RWPE1 (cell line): Measurements from ENCODE around the gene TMEM135.

Experiments
- CTCF ChIA-PET: fragments of 350-600 bp; sonication (Branson Sonifier 250); formaldehyde crosslinking; extraction: SDS; loops from one replicate; lab custom pipeline; 2021; lab: Yijun Ruan, JAX
- POLR2A ChIA-PET: fragments of 400-600 bp; formaldehyde crosslinking; extraction: SDS; loops from one replicate; lab custom pipeline; 2020; ENCODE audit warnings: antibody characterized with exemption; ENCODE audit not compliant: low non-redundant PET; lab: Yijun Ruan, JAX
- DNase-seq: peaks from one replicate; pipeline ENCODE4 v3.0.0; 2012; ENCODE audit warnings: low spot score
- H3K27ac ChIP-seq: fragments of 450-650 bp; 2 replicates; pipeline ENCODE4 v1.5.1; 2017
- CTCF ChIP-seq: fragments of 450-650 bp; conservative IDR thresholded peaks from 2 replicates; pipeline ENCODE4 v1.5.1; 2017; ENCODE audit warnings: low read depth, mild to moderate bottlenecking

Gene TMEM135

GRCh38 chr11:87201376-87201775 lies 163.6 kb downstream of the TMEM135 start:
- DNase-seq: no peak
- TF ChIP-seq CTCF: no peak
- ChIA-PET POLR2A (no interaction called here), CTCF (interaction anchor here (0.7 kb wide), 1 partner anchor 117 kb away, joined by 5 read pairs; no protein-coding TSS in a partner anchor)
- H3K27ac ChIP-seq: no peak overlapping the region

- no peak for DNase-seq
- CTCF ChIA-PET: interaction anchor here (0.6 kb wide), 1 partner anchor 65 kb away, joined by 3 read pairs; no protein-coding TSS in a partner anchor
- no peak overlapping the region for H3K27ac ChIP-seq
- POLR2A ChIA-PET: no interaction called here
- TF ChIP-seq CTCF: no peak
Measured at GRCh38 chr11:87203907-87204602, 166.3 kb downstream of the TMEM135 start.

DNA sequence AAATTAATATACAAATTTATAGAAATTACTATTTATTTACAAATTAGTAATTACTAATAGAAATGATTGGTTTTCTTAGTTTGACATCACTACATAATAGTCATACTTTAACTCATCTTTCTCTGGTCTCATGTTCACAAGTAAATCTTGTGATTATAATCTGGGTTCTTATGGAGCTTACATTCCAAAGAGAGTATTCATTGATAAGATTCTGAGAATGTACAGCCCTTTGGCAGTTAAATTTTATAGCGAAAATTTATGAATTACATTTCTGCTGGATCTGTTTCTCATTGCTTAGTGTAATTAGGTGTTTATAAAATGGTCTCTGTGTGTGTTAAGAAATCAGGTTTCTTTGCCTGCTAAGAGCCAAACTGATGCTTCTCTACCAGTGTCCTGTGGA lies 175.2 kb downstream of the TMEM135 start:
- CTCF ChIA-PET: no interaction called here
- no peak for TF ChIP-seq CTCF
- POLR2A ChIA-PET: no interaction called here
- no peak for DNase-seq
- H3K27ac ChIP-seq: no peak overlapping the region

GRCh38 chr11:87213444-87213843 lies 175.7 kb downstream of the TMEM135 start:
- DNase-seq: no peak
- CTCF ChIA-PET: no interaction called here
- POLR2A ChIA-PET: no interaction called here
- no peak overlapping the region for H3K27ac ChIP-seq
- TF ChIP-seq CTCF: no peak

DNA sequence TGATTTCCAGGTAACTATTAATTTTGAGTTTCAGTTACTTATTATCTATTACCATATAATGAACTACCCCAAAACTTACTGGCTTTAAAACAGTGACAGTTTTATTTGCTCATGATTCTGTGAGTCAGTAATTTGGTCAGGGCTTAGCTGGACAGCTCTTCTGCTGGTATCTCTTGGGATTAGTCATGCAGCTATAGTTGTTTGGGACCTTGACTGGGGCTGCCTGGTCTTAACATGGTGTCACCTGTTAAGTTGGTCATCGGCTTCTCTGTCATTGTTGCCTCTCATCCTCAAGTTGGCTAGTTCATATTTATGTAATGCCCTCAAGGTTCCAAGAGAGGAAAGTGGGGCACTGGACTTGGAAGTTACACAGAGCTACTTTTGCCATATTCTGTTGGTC lies 177.5 kb downstream of the TMEM135 start:
- ChIA-PET CTCF (no interaction called here), POLR2A (no interaction called here)
- TF ChIP-seq CTCF: no peak
- no peak for DNase-seq
- no peak overlapping the region for H3K27ac ChIP-seq

- no peak for DNase-seq
- POLR2A ChIA-PET: no interaction called here
- no peak overlapping the region for H3K27ac ChIP-seq
- no peak for TF ChIP-seq CTCF
- CTCF ChIA-PET: no interaction called here
Measured at GRCh38 chr11:87219266-87219665, 181.5 kb downstream of the TMEM135 start.
